GM18951 (cell line): ENCODE results near the gene WDR93.

Experiments
- POLR2A ChIP-seq: IDR thresholded peaks from 4 replicates; pipeline ENCODE4 v1.6.1; 2011; ENCODE audit warnings: mild to moderate bottlenecking; ENCODE audit not compliant: insufficient read length, insufficient read depth; ENCODE audit errors: extremely low read depth
- in situ Hi-C: fragments of 300-500 bp; cut with MboI; formaldehyde crosslinking; loops from one replicate; pipeline ENCODE4 v1.12.0; 2022; ENCODE audit warnings: low sequenced_read_pairs, mixed read lengths, inconsistent platforms; ENCODE audit not compliant: unreplicated experiment

WDR93 gene

GRCh38 chr15:89761929-89762328, 71.3 kb downstream of the WDR93 start:
- in situ Hi-C loops: no loop called here
- TF ChIP-seq POLR2A: no peak

DNA sequence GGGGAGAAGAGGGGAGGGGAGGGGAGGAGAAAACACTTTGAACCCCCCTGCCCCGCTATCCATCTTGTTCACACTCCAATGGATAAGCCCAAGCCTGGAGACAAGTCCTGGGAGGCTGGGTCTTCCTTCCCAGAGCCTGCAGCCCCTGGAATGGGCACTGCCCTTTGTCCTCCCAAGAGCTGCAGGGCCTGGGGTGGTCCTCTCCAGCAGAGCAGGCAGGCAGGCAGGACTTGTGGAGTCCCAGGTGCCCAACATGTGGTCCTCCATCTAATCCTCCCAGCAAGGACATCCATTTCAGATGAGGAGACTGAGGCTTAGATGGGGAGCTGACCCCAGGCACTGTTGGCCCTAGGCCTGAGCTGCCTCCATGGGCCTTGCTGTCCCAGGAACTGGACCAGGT, 75.1 kb downstream of the WDR93 start:
- TF ChIP-seq POLR2A: no peak
- in situ Hi-C loops: no loop called here

- in situ Hi-C loops: no loop called here
- no peak for TF ChIP-seq POLR2A
Observed at GRCh38 chr15:89766357-89767311, 76.0 kb downstream of the WDR93 start.

- in situ Hi-C loops: no loop called here
- TF ChIP-seq POLR2A: no peak
Observed at GRCh38 chr15:89767411-89767915, 76.9 kb downstream of the WDR93 start.

DNA sequence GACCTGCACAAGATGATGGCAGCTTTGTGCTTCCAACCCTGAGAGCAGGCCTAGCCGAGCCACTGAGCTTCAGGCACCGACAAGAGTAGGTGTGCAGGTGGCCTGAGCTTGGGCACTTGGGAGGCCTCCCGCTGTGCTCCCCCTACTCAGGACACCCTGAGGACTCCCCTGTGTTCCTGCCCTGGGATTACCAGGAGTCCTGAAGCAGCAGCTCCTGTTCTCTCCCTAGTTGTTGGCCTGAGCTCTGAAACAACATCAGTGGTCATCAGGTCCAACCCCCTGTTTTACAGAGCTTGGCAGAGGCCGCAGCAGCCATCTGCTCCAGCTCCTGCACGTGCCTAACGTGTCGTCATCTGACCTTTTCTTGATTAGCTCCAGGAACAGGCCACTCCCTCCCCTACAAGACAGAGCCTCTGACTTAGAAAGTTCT, 77.5 kb downstream of the WDR93 start:
- TF ChIP-seq POLR2A: no peak
- in situ Hi-C loops: no loop called here

- in situ Hi-C loops: no loop called here
Observed at GRCh38 chr15:89769366-89769765, 78.8 kb downstream of the WDR93 start.

GRCh38 chr15:89770041-89770440, 79.4 kb downstream of the WDR93 start:
- in situ Hi-C loops: no loop called here
- no peak for TF ChIP-seq POLR2A

More at GRCh38 chr15:89769366-89769765, 78.8 kb downstream of the WDR93 start:
- TF ChIP-seq POLR2A: no peak

GRCh38 chr15:89772932-89773583, 82.4 kb downstream of the WDR93 start:
- no peak for TF ChIP-seq POLR2A
- in situ Hi-C loops: no loop called here

DNA sequence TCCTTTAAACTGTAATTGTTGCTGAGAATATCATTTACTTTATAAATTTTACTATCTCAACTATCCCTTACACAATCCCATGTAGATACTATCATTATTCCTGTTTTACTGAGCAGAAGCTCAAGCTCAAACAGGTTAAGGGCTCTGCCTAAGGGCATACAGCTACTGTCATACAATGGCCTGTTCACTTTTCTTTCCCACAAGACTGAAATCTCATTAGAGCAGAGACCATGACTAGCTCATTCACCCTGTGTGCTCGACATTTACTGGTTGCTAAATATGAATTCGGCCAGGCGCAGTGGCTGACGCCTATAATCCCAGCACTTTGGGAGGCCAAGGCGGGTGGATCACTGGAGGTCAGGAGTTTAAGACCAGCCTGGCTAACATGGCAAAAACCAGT, 83.9 kb downstream of the WDR93 start:
- in situ Hi-C loops: no loop called here
- TF ChIP-seq POLR2A: no peak

GRCh38 chr15:89775815-89776214, 85.2 kb downstream of the WDR93 start:
- TF ChIP-seq POLR2A: no peak
- in situ Hi-C loops: no loop called here

GRCh38 chr15:89776274-89777072, 85.9 kb downstream of the WDR93 start, which contains the start of gene MESP2:
MESP2 (plus strand) TSS chr15:89776332; CDS start chr15:89776358, 26 bp downstream.
- TF ChIP-seq POLR2A: no peak
- in situ Hi-C loops: no loop called here

- in situ Hi-C loops: no loop called here
- TF ChIP-seq POLR2A: no peak
Observed at GRCh38 chr15:89777073-89777751, 86.6 kb downstream of the WDR93 start.
